ENCODE measurements around the gene SLC12A5.
A peak's percentile ranks its signal among the peaks of the same experiment; 100 is the strongest.
"Not testable (repeated sequence)": the region's sequence is repeated elsewhere in the genome, so short reads cannot be mapped to it uniquely, and the experiment has no call there.

SLC12A5 gene

DNA sequence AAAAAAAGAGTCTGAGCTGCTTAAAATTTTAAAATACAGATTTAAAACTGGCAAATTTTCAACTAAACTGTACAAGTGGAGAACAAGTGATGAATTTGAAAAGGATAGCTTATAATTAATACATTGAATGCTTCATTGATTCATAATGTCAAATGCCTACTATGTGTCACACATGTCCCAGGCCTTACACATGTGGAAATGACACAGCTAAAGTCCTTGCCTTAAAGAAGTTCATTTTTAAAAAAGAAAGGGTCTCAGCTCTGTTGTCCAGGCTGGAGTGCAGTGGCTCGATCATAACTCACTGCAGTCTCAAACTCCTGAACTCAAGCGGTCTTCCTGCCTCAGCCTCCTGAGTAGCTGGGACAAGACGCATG lies 55.8 kb downstream of the SLC12A5 start:
- DNase-seq: no peak

DNA sequence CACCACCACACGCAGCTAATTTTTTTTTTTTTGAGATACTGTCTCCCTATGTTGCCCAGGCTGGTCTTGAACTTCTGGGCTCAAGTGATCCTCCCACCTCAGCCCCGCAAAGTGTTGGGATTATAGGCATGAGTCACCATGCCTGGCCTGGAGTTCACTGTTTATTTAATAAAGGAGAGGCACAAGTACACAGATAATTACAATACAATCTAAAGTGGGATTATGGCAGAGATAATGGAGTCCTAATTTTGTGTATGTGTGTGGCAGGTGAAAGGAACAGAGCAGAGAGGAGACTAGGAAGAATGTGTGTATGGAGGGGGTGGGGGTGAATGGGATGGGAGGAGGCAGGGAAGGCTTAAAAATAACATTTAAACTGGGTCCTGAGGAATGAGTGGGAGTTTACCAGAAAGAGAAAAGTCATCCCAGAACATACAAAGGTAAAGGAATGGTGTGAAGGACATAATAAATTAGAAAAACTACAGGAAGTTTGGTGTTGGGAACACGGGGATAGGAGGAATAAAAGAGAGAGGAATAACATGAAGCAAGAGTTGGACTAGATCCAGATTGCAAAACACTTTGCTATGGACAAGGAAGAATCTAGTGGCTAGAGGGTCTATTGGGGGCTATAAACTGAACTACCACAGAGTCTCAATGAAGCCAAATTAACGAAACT lies 56.3 kb downstream of the SLC12A5 start:
- peak; percentile 70 for DNase-seq

DNA sequence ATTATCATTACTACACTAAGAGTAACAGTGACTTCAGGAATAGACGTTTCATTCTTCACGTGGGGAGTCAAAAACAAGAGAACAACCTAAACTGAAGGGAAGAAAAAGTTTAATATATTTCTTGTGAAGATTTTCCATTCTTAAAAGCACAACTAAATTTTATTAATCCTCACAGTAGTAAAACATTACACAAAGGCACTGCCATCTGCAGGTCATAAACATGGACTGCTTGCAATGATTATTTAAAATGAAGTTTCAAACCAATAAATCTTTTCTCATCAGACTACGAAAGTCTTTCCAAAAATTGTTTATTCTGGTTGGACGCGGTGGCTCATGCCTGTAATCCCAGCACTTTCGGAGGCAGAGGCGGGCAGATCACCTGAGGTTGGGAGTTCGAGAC lies 58.1 kb downstream of the SLC12A5 start:
- no peak for DNase-seq

DNA sequence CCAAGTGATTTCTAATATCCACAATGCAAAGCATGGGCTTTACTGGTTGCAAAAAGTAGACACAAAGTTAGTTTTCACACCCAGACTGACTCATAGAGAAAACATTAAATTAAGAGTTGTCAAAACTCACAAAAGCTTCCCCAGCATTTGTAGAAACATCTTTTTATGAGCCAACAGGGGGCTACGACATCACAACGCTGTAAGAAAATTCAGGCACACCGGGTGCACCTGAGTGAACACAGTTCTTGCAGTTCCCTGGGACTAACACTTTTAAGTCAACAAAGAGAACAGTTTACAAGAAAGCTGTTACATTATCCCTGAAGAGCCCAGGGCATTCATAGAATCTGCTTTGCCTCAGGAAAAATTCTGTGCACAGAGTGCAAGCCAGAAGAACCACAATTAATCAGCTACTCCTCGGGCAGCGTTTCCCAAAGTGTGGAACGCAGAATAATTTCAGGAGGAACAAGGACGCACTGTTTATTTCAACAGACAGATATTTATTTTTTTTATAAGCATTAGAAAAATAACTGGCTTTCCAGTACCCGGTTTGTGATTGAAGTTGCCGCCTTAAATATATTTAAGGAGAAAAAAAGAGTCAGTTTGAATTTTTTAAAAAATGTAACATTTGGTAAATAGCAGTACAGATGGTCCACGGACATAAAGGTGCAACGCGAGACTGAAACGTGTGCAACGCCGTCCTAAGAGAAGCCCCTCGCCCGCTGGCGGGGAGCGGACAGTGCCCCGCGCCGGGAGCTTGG lies 59.6 kb downstream of the SLC12A5 start:
- DNase-seq: no peak

DNA sequence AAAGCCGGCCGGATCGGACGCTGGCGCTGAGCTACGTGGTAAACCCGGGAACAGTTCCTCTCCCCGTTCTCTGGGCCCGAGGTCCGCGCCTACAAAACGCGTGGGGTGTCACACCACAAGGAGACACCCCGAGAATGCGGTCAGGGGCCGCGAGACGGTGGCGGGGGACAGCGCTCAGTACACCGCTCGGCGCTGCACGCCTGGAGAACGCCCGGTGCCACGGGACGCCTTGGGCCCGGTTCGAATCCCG lies 60.1 kb downstream of the SLC12A5 start:
- DNase-seq: no peak

DNA sequence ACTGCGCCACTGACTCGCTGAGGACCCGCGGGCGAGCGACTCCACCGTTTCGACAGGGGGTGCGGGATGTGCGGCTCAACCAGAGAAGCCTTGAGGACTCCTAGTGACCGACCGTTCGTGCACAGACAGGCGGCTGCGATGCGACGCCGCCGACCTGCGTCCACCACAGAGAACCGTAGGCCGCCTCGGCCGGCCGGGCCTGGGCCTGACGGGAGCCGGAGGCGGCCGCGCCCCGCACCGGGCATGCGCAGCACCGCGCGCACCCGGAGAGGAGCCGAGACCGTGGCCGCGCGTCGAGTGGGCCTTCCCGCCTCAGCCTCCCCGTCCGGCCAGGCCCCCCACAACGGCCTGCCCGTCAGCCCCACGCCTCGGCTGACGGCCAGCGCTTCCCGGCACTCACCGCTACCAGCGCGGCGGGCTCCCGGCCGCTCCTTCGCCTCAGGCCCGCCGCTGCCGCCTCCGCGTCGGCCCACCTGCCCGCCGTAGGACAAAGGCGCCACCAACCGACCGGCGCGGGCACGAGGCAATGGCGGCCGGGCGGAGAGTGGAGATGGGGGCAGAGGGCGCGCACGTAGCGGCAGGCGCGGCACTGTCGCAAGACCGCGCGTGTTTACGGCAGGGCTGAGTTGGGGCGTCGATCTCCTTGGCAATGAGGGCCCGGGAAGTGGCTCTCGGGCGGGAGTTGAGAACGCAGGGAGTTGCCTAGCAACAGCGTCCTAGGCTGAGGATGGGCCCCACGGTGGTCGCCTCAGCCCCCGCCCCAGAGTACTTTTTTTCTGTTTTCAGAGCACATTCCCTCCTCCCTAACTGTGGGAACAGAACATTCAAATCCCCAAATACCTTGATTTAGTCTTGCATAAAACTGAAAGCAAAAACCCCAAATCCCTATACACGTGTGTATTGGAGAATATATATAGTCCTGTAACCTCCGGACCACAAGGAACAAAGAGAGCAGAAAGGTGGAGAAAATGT lies 60.7 kb downstream of the SLC12A5 start, which contains the start of gene NCOA5:
NCOA5 (minus strand) TSS at position 546 of the 972 bp plus-strand sequence. CDS start 10,538 bp downstream, outside the sequence.
- peak; percentile 96 for DNase-seq

DNA sequence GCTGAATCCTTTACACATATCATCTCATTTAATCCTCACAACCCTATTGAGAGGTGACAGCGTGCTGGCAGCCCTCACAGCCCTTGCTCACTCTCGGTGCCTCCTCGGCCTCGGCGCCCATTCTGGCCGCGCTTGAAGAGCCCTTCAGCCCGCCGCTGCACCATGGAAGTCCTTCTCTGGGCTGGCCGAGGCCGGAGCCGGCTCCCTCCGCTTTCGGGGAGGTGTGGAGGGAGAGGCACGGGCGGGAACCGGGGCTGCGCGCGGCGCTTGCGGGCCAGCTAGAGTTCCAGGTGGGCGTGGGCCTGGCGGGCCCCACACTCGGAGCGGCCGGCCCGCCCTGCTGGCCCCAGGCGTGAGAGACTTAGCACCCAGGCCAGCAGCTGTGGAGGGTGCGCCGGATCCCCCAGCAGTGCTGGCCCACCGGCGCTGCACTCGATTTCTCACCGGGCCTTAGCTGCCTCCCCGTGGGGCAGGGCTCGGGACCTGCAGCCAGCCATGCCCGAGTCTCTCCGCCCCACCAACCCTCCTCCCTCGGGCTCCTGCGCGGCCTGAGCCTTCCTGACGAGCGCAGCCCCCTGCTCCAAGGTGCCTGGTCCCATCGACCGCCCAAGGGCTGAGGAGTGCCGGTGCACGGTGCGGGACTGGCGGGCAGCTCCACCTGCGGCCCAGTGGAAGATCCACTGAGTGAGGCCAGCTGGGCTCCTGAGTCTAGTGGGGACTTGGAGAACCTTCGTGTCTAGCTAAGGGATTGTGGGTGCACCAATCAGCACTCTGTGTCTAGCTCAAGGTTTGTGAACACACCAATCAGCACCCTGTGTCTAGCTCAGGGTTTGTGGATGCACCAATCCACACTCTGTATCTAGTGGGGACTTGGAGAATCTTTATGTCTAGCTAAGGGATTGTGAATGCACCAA lies 62.9 kb downstream of the SLC12A5 start:
- not testable (repeated sequence) for DNase-seq

DNA sequence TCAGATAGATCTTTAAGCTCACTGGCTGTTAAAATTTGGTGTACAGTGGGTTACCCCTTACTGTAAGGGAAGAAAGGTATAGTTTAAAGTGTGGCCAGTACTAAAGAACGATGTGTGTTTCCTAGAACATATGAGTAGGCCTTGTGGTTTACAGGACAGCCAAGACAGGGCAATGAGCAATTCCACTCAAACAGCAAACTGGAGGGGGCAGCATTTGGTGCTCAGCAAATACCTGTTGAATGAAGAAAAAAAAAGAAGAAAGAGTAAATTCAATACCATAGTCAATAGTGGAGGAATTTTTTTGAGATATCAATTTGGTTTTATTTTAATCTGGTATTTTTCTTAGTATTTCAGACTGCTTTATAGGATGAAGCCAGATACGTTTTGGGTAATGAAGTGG lies 64.5 kb downstream of the SLC12A5 start:
- DNase-seq: no peak

DNA sequence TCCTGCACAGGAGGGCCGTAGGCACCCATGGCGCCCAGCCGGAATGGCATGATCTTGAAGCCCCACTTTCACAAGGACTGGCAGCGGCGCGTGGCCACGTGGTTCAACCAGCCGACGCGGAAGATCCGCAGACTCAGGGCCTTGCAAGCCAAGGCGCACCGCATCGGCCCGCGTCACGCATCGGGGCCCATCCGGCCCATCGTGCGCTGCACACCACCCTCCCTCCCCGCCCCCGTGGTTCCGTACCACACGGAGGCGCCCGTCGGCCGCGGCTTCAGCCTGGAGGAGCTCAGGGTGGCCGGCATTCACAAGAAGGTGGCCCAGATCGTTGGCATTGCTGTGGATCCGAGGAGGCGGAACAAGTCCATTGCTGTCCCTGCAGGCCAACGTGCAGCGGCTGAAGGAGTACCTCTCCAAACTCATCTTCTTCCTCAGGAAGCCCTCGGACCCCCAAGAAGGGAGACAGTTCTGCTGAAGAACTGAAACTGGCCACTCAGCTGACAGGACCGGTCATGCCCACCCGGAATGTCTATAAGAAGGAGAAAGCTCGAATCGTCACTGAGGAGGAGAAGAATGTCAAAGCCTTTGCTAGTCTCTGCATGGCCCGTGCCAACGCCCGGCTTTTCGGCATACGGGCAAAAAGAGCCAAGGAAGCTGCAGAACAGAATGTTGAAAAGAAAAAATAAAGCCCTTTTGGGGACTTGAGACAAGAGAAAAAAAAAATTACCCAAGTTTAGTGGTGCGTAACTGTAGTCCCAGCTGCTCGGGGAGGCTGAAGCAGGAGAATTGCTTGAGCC lies 70.7 kb downstream of the SLC12A5 start:
- DNase-seq: no peak

DNA sequence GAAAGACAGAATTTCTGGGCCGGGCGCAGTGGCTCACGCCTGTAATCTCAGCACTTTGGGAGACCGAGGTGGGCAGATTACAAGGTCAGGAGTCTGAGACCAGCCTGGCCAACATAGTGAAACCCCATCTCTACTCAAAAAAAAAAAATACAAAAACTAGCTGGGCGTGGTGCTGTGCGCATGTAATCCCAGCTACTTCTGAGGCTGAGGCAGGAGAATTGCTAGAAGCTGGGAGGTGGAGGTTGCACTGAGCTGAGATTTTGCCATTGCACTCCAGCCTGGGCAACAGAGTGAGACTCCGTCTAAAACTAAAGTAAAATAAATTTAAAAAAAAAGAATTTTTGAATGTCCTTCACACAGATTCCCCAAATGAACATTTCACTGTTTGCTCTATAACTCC lies 71.4 kb downstream of the SLC12A5 start:
- not testable (repeated sequence) for DNase-seq

DNA sequence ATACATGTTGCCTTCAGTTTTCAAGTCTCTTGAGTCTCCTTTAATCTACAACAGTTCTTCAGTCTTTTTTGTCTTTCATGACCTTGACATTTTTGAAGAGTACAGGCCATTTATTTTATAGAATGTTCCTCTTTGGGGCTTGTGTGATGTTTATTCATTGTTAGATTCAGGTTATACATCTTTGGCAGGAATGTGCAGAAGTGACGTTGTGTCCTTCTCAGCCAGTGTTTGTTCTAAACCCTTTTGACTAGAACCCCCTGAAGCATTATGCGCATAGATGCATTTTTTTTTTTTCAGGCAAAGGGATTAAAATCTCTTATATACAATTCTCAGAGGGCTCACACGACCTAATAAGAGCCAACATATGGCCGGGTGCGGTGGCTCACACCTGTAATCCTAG lies 72.0 kb downstream of the SLC12A5 start:
- DNase-seq: no peak

DNA sequence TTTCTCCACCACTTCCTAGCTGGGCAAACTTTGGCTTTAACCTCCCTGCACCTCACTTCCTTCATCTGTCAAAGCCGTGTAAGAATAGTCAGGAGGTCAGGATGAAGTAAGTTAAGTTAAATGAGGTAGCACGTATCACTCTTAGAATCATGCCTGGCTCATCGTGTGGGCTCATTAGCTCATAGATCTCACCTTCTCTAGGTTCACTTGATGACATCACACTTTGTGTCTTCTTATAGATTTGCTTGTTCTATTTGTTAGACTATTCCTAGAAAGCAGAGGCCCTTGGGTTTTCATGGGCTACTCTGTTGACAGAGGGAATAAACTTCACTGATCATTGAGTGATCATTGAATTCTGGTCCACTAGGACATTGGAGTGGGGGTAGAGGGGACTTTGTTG lies 72.9 kb downstream of the SLC12A5 start:
- DNase-seq: no peak

DNA sequence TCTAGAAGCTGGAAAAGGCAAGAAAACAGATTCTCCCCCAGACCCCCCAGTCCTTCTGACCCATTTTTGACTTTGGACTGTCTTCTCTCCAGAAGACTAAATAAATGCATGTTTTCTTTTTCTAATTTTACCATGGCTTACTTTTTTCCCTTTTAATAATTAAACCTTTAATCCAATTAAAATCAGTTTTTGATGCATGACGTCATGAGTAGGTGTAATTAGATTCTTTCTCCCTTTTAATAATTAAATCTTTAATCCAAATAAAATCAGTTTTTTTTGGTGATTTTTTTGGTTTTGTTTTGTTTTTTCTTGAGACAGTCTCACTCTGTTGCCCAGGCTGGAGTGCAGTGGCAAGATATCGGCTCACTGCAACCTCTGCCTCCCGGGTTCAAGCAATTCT lies 73.9 kb downstream of the SLC12A5 start:
- DNase-seq: no peak

DNA sequence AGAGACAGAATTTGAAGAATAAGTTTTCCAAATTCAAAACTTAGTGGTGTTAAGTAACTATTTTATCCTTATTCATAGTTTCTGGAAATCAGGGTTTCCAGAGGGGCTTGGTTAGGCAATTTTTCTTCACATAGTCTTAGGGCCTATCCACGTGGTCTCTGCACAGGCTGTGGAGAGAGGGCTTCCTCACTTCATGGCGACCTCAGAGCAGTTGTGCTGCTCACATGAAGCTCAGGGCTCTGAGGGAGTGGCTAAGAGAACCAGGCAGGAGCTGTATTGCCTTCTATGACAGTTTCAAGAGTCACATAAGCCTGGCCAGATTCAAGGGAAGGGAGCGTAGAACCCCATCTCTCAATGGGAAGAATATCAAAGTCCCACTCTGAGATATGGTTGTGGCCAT lies 75.2 kb downstream of the SLC12A5 start:
- DNase-seq: no peak

DNA sequence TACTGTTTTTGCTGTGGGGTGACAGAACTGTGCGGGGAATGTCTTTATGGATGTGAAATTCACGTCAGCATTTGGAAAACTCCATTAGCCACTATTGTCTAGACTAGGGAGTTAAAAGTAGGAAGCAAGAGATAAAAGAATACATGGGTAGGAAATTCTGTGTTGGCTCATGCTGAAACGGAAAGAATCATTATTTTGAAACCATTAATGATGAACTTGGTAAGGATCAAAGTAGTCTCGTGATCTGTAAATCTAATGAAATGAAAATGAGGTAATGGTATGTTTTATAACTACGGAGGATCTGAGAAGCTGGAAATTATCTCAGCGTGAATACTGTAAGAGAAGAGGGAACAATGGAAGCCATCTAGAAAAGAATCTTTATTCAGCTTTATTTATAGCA lies 78.0 kb downstream of the SLC12A5 start:
- peak; percentile 87 for DNase-seq

DNA sequence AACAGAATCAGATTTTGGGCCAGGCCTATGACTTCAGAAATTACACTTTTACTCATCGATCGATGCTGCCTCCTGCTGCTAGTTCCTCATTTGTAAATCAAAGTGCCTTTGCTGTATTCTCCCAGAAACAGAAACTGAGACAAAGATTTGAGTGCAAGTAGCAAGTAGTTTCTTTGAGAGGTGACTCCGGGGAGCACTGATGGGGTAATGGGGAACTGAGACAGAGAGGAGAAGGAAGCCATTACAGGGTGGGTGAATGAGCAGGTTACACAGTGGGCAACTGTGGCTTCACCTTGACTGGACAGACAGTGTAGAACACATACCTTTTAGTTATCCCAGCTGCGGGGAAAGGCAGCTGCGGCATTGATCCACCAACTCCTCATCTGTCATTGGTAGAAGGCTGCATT lies 79.4 kb downstream of the SLC12A5 start:
- no peak for DNase-seq

DNA sequence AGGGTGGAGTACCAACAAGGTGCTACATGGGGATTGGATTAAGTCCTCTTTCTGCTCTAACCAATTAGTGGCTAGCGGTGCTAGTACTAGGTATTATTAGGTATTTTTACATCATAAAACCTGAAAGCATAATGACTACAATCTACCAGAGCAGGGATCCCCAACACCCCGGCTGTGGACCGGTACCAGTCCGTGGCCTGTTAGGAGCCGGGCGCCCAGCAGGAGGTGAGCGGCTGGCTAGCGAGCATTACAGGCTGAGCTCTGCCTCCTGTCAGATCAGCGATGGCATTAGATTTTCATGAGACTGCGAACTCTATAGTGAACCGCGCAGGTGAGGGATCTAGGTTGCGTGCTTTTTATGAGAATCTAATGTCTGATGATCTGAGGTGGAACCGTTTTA lies 80.0 kb downstream of the SLC12A5 start:
- DNase-seq: no peak
